HG02610 (cell line): Measurements from ENCODE around the gene SORBS1.
A peak's percentile ranks its signal among the peaks of the same experiment; 100 is the strongest.

Experiments used
- ATAC-seq: cut with Tn5 transposase; IDR thresholded peaks from one replicate; pipeline ENCODE4 v1.9.1; 2021; ENCODE audit warnings: mild to moderate bottlenecking, moderate library complexity; ENCODE audit not compliant: unreplicated experiment

Gene SORBS1

GRCh38 chr10:95330966-95331453 lies 230.2 kb downstream of the SORBS1 start:
- ATAC-seq, result no peak

DNA sequence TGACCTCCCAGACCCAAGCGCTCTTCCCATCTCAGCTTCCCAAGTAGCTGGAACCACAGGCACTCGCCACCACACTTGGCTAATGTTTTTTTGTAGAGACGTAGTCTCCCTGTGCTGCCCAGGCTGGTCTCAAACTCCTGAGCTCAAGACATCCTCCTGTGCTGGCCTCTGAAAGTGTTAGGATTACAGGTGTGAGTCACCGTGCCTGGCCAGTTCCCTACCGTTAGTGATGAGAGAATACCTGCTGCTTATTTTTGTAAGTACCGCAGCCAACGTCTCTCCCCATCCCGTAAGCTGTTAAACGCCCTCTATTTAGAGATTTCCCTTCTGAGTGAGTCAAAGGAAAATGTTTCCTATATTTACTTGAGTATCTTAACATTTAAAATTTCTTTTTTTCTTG lies 231.9 kb downstream of the SORBS1 start:
- ATAC-seq, result no peak

- no peak for ATAC-seq
These were observed 233.2 kb downstream of the SORBS1 start for GRCh38 chr10:95328013-95328412.

- no peak for ATAC-seq
These were observed 233.8 kb downstream of the SORBS1 start for GRCh38 chr10:95327367-95327766.

GRCh38 chr10:95326396-95326795 lies 234.8 kb downstream of the SORBS1 start:
- ATAC-seq, result no peak

DNA sequence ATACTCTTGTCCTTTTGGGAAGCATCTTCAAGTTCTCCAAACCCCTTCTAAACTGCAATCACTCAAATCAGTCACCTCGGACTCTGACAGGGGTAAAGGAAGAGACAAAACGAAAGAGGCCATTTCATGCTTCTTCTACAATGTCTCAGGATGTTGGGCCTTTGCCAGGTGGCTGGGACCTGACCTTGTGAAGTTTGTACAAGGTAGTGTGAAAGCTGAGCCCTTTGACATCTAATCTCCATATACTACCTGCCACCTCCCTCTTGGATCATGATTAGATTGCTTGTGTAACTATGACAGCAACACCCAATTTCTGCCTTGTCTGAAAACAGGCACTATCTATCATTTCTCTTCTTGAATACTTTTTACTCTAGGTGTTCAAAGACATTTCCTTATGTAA lies 235.3 kb downstream of the SORBS1 start:
- no peak for ATAC-seq

DNA sequence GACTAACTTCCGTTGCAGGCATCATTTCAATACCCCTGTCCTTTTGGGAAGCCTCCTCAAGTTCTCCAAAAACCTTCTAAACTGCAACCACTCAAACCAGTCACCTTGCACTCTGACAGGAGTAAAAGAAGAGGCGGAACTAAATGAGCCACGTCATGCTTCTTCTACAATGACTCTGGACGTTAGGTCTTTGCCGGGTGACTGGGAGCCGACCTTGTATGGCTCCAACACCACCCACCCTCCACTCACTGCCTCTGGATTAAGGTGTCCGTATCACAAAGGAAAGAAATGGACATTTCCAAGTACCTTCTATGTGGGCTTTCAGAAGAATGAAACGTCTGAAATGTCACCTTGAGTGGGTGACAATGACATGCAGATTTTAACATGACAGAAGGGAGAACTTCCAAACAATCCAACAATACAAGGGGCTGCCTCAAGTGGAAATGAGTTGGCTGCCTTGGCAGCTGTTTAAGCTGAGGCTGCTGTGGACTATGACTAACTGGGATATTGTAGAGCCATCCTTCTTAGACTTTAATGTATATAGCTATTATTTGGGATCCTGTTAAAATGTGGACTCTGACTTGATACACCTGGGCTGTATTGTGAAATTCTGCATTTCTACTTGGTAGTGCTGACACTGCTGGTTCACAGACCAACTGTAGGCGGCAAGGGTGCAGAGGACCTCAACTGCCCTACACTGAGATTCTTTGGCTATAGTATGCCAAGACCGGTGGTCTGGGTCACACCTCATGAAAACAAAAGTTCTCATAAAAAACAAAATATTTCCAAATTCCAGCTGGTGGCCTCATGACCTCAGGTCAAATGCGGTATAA lies 236.5 kb downstream of the SORBS1 start:
- no peak for ATAC-seq

- ATAC-seq, result no peak
These were observed 239.4 kb downstream of the SORBS1 start for GRCh38 chr10:95321554-95322301.

- no peak for ATAC-seq
These were observed 241.9 kb downstream of the SORBS1 start for GRCh38 chr10:95319239-95319638.

- ATAC-seq, result no peak
These were observed 245.7 kb downstream of the SORBS1 start for GRCh38 chr10:95315509-95315908.

DNA sequence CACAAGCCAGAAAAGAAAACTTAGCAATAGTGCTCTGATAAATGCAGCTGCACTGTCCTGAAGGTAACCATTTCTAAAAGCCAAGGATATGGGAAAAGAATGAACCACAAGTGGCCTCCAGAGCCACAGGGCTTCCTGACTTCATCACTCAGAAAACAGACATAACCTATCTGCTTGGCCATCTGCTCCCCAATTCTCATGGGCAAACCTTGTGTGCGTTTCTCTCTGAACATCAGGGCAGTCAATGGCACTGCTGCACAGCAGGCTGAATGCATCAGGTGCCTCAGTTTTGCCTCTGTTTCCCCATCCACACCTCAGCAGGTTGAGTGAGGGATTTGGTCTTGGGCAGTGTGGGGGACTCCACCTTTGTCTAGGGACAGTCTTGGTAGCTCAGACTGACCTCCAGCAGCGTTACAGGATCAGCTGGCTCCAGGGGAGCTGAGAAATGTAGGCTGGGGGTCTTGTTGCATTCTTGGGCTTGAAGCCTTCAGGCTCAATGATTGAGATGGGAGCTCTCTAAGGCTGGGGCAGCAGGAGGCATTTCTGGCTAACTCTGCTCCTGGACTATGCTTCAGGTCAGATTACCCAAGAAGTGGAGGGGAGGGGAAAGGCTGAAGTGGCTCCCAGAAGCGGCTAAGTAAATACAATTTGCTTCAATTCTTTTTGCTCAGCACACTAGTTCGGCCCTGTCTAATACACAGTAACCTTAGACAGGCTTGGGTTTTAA lies 246.8 kb downstream of the SORBS1 start:
- ATAC-seq, result no peak

DNA sequence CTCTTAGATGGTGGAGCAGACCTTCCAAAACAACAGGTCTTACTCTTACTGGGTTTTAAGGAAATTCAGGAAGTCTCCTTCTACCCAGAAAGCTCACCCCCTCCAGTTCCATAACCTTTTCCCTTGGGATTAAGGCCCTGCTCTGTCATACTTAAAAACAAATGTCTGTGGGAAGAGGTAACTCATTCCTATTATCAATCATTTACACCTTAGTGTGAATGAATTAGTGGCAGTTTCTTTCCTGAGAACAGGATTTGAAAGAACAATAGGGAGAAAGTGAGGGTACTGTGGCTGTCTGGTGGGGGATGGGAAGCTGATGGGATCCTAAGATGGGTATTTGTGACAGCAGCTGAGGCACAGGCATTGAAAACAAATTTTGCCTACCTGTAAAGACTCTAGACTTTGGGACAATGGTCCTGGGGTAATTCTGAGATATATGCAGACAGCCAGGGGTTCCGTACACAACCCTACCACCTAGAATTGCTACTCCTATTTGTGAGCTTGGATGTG lies 248.1 kb downstream of the SORBS1 start:
- no peak for ATAC-seq

GRCh38 chr10:95312257-95312656 lies 248.9 kb downstream of the SORBS1 start:
- no peak for ATAC-seq

DNA sequence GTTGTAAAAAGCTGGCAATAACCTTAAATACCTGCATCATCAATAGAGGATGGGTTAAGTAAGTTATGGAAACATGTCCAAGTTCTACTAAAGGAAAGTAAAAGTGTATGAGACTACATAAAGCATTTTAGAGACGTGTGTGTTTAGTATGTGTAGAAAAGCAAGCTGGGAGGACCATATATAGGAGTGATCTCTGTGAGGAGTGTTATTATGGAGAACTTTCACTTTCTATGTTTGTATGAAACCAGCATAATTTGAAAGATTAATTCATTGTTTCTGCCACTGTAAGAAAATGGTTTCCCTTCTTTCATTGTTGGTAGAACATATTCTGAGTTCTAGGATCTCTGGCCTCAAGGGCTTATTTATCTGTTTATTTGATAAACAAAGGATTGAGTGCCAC lies 251.2 kb downstream of the SORBS1 start:
- ATAC-seq, result no peak

GRCh38 chr10:95308389-95309302 lies 252.5 kb downstream of the SORBS1 start:
- ATAC-seq, result peak; percentile 47

DNA sequence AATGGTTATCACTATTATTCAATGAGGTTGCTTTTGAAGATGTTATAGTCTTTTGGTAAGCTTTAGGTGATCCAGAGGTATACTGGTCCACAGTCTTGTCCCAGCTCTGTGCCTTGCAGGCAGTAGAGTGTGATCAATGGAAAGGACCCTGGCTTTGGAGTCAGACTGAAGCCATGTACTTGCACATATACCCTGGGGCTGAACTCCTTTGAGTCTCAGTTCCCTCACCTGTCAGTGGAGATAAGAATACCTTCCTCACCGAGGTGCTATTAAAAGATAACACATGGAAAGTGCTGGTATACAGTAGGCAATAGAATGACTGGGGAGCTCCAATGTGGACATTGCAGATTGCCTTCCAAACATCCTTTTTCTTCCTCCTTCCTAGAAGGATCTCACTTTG lies 254.3 kb downstream of the SORBS1 start:
- no peak for ATAC-seq

GRCh38 chr10:95306318-95306650 lies 254.9 kb downstream of the SORBS1 start:
- ATAC-seq, result no peak

- no peak for ATAC-seq
These were observed 255.4 kb downstream of the SORBS1 start for GRCh38 chr10:95305606-95306317.

DNA sequence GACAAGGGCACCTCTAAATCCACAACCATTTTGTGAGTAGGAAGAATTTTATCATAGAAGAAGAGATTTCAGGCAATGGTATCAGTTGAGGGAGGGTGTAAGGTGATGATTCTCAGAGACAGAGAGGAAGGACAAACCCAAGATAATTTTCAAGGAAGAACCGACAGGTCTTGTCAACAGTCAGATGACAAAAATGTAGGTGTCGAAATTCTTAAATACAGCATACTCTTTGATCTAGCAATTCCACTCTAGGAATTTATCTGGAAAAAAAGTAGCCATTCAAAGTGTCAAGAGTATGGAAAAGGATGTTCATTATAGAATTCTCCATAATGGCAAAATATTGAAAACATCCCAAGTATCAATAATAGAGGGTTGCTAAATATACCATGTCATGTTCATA lies 256.2 kb downstream of the SORBS1 start:
- no peak for ATAC-seq

DNA sequence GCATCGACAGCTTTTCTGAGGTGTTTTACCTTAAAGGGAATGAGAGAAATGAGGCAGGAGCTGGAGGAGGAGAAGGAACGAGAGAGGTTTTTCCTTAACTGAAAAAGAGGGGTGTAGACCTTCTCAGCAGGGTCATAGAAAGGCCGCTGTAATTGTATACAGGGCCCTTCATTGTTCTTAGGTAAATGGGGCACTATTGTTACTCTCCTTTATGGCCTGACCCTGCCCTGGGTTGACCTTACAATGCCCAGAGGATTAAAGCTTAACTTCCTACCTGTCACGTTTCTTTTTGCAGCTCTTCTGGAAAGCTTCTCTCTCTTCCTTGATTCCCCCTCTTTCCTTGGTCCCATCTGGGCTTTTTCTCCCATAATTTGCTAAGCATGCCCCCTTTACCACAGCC lies 256.7 kb downstream of the SORBS1 start:
- ATAC-seq, result no peak
